Activated naive CD4-positive, alpha-beta T cell treated with anti-CD3 and anti-CD28 coated beads, Interleukin-2, amount 50 U/mL, for 72 hours (primary cell): Measurements from ENCODE around the gene IGF2. TPM values are rescaled to one million over a fixed set of nuclear protein-coding genes. Genes with fewer than 3 reads are reported as not detected.
A peak's percentile ranks its signal among the peaks of the same experiment; 100 is the strongest.
"Not testable (repeated sequence)": the region's sequence is repeated elsewhere in the genome, so short reads cannot be mapped to it uniquely, and the experiment has no call there.

ENCODE experiments used
- ATAC-seq, 2 donors: fragments of 150-1000 bp; cut with Tn5 transposase; 2 replicates each; pipeline ENCODE4 v1.10.0; 2021; ENCODE audit warnings: mild to moderate bottlenecking in 2 of 2, moderate library complexity in 2 of 2
- DNase-seq, 2 donors: peaks; one replicate each; pipeline ENCODE4 v3.0.0; 2021 to 2022; ENCODE audit warnings: low spot score in 2 of 2
- H3K27ac Mint-ChIP-seq, 2 donors: one replicate each; pipeline ENCODE4 v1.8.0; 2022; ENCODE audit warnings: mild to moderate bottlenecking in 2 of 2, mixed read lengths in 2 of 2
- H3K36me3 Mint-ChIP-seq, 2 donors: one replicate each; pipeline ENCODE4 v1.8.0; 2022; ENCODE audit warnings: mixed read lengths in 2 of 2
- H3K9me3 Mint-ChIP-seq, 2 donors: one replicate each; pipeline ENCODE4 v1.8.0; 2022; ENCODE audit warnings: mixed read lengths in 2 of 2
- total RNA-seq, 2 donors: library from RNA; stranded (reverse); gene quantifications; one replicate each; pipeline ENCODE4 v1.2.3, GENCODE V29; 2022

Gene IGF2, protein sequence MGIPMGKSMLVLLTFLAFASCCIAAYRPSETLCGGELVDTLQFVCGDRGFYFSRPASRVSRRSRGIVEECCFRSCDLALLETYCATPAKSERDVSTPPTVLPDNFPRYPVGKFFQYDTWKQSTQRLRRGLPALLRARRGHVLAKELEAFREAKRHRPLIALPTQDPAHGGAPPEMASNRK
- total RNA-seq: 1 to 10 TPM in 1 of 2 donors, under 1 TPM in 1; 0.31 to 2.0 TPM

DNA sequence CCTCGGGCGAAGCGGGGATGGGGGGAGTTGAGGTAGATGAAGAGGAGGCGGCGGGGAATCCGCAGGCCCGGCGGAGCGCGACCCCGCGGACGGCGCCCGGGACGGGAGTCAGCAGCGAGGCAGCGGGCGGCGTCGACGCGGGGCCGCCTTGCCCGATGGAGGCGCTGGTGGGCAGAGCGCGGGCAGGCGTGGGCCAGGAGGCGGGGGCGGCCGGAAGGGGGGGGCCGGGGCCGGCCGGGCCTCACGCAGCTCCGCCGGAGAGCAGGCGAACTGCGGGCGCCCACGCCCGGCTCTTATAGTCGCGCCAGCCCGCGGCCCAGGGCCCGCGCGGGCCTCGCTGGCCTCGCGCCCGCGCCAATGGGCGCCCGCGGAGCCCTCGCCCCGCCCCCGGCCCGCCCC, at the start of gene IGF2:
Gene IGF2, minus strand, starts transcription at position 267 of the 399 bp plus-strand sequence. CDS start 3,866 bp downstream, outside the sequence.
- ATAC-seq: no peak
- Mint-ChIP-seq H3K9me3 (no peaks in the 10 kb centered on the region), H3K27ac (no peak within 1 kb of the TSS), H3K36me3 (no peaks in the 10 kb centered on the region)
- no peak for DNase-seq

GRCh38 chr11:2188745-2189144, 49.6 kb upstream of the IGF2 start:
- ATAC-seq (no peak), DNase-seq (no peak)
- Mint-ChIP-seq H3K9me3 (no peaks in the 10 kb centered on the region), H3K27ac (no peak overlapping the region), H3K36me3 (no peaks in the 10 kb centered on the region)

DNA sequence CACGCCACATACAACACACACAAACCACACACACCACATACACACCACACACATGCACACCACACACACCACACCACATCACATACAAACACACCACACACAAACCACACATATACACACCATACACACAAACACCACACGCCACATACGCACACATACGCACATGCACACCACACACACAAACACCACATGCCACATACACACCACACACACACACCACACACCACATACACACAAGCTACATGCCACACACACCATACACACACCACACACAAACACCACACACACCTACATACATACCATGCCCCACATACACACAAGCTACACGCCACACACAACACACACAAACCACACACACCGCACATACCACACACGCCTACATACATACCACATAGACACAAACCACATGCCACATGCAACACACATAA, 48.1 kb upstream of the IGF2 start:
- H3K36me3 Mint-ChIP-seq: no peaks in the 10 kb centered on the region
- no peak overlapping the region for H3K27ac Mint-ChIP-seq
- no peak for ATAC-seq
- no peak for DNase-seq
- H3K9me3 Mint-ChIP-seq: no peaks in the 10 kb centered on the region

DNA sequence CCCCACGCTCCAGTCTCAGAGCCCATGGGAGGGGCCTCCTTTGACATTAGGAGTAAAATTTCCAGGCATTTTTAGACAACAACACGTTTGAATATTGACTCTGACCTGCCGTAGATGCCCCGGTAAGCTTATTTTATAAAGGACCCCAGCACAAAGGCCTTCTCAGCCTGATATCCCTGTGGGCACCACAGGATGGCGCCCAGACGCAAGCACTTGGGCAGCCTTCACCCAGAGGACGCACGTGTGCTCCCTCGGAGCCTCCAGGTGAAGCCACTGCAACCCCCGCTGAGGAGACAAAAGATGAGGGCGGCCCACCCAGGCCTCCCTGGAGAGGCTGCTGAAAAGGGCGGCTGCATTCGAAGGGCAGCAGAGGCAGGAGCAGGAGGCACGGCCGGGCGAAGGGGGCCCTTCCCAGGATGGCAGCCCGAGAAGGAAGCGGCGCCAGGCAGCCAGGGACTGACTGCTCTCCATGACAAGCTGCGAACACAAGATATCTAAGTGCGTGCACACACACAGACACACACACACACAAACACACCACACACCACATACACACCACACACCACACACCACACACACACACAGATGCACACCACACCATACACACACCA, 47.6 kb upstream of the IGF2 start:
- peak in 1 of 2 donors; percentile 57 for DNase-seq
- H3K9me3 Mint-ChIP-seq: no peaks in the 10 kb centered on the region
- ATAC-seq: peak; percentile 65 to 91
- H3K27ac Mint-ChIP-seq: no peak overlapping the region
- no peaks in the 10 kb centered on the region for H3K36me3 Mint-ChIP-seq

DNA sequence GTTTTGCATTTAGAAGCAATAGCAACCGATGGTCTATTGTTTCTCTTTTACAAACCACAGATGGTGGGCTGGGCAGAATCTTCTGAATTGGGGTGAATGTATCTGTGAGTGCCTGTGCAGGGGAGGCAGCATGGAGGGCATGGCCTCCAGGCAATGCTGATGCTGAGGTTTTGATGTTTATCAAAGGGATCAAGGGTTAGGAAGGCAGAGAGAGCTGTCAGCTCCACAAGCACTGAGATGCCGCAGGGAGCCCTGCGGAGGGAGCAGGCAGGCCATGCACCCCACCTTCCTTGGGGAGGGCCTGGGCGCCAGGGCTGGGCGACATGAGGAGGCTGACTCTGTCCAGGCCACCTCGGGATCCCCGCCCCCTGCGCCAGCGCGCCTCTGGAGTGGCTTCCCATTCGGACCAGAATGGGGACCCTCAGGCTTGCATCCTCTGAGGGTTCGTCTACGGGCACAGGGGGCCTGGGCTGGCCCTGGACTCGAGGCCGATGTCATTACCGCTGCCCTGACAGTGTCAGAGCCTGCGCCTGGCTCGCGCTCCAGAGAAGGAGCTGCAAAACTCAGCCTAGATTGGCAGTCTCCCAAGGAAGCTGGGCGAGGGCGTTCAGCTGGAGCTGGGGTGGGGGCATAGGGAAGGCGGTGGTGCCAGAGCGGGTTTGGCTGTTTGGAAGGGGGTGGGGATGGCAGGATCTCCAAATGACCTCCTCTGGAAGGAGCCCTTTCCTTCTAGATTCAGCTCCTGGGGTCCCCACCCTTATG, 46.3 kb upstream of the IGF2 start:
- DNase-seq (no peak), ATAC-seq (no peak)
- Mint-ChIP-seq H3K9me3 (no peaks in the 10 kb centered on the region), H3K36me3 (no peaks in the 10 kb centered on the region), H3K27ac (no peak overlapping the region)

DNA sequence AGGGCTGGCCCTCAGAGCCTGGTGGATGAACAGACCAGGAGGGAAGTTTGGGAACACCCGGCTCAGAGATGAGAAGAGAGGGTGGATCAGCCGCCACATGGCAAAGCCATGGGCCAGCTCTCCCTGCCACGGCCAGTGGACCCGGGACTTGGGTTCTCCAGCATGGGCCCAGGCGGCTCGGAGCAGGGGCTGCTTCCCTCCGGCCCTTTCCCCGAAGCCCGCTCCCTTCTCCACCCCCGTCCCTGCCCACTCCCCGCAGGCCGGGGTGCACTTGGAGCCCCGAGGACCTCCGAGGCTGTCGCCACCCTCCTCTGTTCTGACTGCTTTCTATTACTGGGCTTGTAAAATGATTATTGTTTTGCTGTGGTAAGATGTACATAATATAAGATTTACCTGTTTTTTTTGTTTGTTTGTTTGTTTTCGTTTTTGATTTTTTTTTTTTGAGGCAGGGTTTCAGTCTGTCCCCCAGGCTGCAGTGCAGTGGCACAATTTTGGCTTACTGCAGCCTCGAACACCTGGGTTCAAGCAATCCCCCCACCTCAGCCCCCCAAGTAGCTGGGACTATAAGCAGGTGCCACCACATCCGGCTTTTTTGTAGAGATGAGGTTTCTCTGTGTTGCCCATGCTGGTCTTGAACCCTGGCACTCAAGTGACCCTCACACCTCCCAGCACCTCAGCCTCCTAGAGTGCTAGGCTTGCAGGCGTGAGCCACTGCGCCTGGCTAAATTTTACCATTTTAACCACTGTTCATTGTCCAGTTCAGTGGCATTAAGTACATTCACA, 43.7 kb upstream of the IGF2 start:
- Mint-ChIP-seq H3K9me3 (no peaks in the 10 kb centered on the region), H3K27ac (no peak overlapping the region), H3K36me3 (no peaks in the 10 kb centered on the region)
- DNase-seq: no peak
- ATAC-seq: no peak

GRCh38 chr11:2182075-2182474, 42.9 kb upstream of the IGF2 start:
- ATAC-seq (no peak), DNase-seq (no peak)
- no peaks in the 10 kb centered on the region for H3K36me3 Mint-ChIP-seq
- no peaks in the 10 kb centered on the region for H3K9me3 Mint-ChIP-seq
- no peak overlapping the region for H3K27ac Mint-ChIP-seq

DNA sequence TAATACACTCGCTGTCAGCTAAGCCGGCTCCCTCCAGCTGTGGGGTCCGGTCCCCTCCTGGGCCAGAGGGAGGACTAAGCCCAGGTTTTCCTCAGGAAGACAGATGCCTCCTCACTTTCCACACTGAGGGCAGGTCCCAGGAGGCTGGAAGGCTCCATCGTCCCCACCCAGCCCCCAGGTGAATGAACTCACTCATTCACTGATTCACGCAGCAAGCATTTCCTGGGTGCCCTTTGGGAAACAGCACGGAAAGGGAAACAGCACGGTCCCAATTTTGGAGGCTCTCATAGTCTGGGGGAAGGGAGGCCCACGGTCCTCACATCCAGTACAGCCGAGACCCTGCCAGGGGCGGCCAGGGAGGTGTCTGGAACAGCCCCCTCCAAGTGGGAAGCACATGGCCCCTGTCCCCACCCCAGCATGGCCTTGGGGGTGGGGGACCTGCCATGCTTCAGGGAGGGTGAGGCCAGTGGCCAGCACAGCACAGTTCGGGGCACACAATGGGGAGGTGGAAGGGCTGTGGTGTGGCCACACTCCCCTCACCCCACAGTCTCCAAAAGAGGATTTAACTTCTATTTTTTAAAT, 41.7 kb upstream of the IGF2 start:
- Mint-ChIP-seq H3K36me3 (no peaks in the 10 kb centered on the region), H3K9me3 (no peaks in the 10 kb centered on the region), H3K27ac (no peak overlapping the region)
- DNase-seq (no peak), ATAC-seq (no peak)

DNA sequence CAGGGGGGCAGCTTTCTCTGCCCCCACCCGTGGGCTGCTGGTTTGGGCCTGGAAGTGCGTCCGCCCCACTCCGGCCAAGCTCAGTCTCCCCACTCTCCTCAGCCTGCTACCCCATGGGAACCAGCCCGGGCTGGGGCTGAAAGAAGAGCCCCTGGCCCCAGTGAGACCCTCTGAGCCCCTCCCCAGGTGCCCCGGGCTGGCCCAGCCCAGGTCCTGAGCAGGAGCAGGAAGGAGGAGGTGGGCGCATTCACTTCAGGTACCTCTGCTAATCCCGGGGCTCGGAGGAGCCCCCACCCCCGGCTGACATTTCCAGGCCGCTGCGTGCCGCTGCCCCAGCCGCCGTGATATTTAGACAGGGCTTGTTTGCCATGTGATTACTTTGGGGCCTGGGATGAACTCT, 41.2 kb upstream of the IGF2 start:
- ATAC-seq (no peak), DNase-seq (no peak)
- Mint-ChIP-seq H3K36me3 (no peaks in the 10 kb centered on the region), H3K27ac (no peak overlapping the region), H3K9me3 (no peaks in the 10 kb centered on the region)

GRCh38 chr11:2179516-2179915, 40.3 kb upstream of the IGF2 start:
- Mint-ChIP-seq H3K27ac (no peak overlapping the region), H3K9me3 (no peaks in the 10 kb centered on the region), H3K36me3 (no peaks in the 10 kb centered on the region)
- ATAC-seq: no peak
- no peak for DNase-seq

DNA sequence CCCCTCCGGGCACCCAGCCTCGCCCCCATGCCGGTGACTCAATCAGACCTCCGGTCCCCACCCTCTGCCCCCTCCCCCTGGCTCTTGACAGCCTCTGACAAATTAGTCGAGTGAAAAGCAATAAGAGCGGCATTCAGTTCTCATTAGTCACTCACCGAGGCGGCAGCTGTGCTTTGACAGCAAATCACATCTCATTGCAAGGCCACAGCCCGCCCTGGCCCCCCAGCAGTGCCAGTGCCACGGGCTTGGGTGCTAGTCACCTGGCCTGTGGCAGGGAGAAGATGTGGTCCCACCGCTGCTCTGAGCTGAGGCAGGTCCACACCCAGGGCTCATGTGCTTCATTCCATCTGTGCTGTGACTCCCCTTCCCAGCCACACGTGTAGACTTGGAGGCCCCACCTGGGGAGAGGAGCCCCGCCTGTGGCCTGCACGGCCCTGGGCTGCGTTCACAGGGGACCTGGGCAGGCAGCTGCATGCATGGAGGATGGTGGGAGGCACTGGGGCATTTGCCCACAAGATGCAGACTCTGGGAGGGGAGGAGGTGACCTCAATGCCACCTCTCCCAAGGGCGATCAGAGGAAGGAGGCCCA, 39.8 kb upstream of the IGF2 start:
- no peak for DNase-seq
- Mint-ChIP-seq H3K9me3 (no peaks in the 10 kb centered on the region), H3K36me3 (no peaks in the 10 kb centered on the region), H3K27ac (no peak overlapping the region)
- ATAC-seq: no peak

DNA sequence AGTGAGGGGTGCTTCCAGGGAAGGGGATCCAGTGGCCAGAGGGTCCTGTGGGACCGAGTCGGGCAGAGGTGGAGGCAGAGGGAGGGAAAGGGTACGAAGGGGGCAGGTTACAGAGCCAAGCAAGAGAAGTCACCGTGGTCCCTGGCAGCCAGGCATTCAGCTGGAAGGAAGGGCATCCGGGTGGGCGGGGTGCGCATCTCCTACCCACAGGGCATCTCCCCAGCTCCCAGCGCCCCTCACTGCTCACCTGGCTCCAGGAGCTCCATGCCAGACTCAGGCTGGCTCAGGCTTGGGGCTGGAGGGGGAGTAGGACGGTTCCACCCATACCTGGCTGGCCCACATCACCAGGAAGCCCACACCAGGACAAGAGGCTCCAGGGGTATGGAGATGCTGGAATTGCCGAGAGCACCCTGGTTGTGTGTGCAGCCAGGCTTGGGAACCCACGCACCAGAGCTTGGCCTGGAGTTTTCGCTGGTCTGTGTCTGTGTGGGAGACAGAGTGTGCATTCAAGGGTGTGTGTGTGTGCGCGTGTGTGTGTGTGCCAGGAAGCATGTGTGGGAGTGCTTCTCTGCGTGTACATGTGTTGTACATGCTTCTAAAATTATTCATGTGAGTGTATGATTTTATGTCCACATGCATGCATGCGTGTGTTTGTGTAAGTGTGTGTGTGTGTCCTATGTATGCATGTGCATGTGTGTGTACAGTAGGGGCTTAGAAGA, 39.0 kb upstream of the IGF2 start:
- DNase-seq, ATAC-seq, H3K36me3 Mint-ChIP-seq, H3K27ac Mint-ChIP-seq, H3K9me3 Mint-ChIP-seq: not testable (repeated sequence)

DNA sequence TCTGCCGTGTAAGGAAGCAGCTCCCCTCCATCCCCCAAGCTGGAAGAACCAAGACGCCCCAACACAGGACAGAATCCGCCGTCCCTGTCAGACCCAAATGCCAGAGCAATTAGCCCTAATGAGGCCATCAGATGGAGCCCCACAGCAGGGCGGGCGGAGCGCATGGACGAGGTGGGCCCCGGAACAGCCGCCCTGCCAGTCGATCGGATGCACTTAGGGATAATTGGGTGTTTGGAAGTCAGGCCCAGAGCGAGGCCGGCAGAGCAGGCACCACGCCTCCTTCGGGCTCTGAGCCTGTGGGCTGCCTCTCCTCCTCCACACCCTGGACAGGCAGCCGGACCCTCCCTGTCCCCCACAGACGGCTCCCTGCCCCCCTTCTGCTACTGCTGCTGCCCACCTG, 37.9 kb upstream of the IGF2 start:
- no peak overlapping the region for H3K27ac Mint-ChIP-seq
- ATAC-seq (no peak), DNase-seq (no peak)
- no peaks in the 10 kb centered on the region for H3K9me3 Mint-ChIP-seq
- no peaks in the 10 kb centered on the region for H3K36me3 Mint-ChIP-seq

GRCh38 chr11:2176389-2176900, 37.3 kb upstream of the IGF2 start:
- no peaks in the 10 kb centered on the region for H3K9me3 Mint-ChIP-seq
- ATAC-seq: no peak
- no peak for DNase-seq
- H3K36me3 Mint-ChIP-seq: no peaks in the 10 kb centered on the region
- H3K27ac Mint-ChIP-seq: no peak overlapping the region

GRCh38 chr11:2175659-2176058, 36.5 kb upstream of the IGF2 start:
- H3K27ac Mint-ChIP-seq: no peak overlapping the region
- no peaks in the 10 kb centered on the region for H3K36me3 Mint-ChIP-seq
- ATAC-seq (no peak), DNase-seq (no peak)
- no peaks in the 10 kb centered on the region for H3K9me3 Mint-ChIP-seq

GRCh38 chr11:2174361-2174760, 35.2 kb upstream of the IGF2 start:
- DNase-seq: no peak
- no peaks in the 10 kb centered on the region for H3K36me3 Mint-ChIP-seq
- no peak for ATAC-seq
- no peaks in the 10 kb centered on the region for H3K9me3 Mint-ChIP-seq
- H3K27ac Mint-ChIP-seq: no peak overlapping the region
